GM12873 (cell line): ENCODE results near the gene MAPK4.

Experiments
- TF ChIP-seq, protein P1 (sequence below): IDR thresholded peaks from 2 replicates; pipeline ENCODE4 v1.5.1; 2012; ENCODE audit warnings: low read depth, mild to moderate bottlenecking, moderate library complexity, low read length, control low read depth; ENCODE audit not compliant: insufficient read depth; ENCODE audit errors: missing control alignments

MAPK4 gene

DNA sequence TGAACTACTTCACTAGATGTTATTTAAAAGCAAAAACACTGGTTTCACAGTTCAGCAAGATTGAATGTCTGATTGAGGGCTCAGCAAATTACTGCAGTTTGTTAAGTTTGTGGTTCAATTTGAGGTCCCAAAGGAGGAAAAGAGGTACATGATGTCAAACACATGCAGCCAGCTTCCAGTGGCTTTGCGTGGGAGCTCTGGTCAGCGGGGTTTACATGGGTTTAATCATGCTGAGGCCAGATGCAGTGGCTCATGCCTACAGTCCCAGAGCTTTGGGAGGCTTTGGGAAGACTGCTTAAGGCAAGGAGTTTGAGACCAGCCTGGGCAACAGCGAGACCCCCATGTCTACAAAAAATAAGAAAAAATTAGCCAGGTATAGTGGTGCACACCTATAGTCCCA, 111.5 kb downstream of the MAPK4 start:
- TF ChIP-seq, protein P1, sequence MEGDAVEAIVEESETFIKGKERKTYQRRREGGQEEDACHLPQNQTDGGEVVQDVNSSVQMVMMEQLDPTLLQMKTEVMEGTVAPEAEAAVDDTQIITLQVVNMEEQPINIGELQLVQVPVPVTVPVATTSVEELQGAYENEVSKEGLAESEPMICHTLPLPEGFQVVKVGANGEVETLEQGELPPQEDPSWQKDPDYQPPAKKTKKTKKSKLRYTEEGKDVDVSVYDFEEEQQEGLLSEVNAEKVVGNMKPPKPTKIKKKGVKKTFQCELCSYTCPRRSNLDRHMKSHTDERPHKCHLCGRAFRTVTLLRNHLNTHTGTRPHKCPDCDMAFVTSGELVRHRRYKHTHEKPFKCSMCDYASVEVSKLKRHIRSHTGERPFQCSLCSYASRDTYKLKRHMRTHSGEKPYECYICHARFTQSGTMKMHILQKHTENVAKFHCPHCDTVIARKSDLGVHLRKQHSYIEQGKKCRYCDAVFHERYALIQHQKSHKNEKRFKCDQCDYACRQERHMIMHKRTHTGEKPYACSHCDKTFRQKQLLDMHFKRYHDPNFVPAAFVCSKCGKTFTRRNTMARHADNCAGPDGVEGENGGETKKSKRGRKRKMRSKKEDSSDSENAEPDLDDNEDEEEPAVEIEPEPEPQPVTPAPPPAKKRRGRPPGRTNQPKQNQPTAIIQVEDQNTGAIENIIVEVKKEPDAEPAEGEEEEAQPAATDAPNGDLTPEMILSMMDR = no peak

DNA sequence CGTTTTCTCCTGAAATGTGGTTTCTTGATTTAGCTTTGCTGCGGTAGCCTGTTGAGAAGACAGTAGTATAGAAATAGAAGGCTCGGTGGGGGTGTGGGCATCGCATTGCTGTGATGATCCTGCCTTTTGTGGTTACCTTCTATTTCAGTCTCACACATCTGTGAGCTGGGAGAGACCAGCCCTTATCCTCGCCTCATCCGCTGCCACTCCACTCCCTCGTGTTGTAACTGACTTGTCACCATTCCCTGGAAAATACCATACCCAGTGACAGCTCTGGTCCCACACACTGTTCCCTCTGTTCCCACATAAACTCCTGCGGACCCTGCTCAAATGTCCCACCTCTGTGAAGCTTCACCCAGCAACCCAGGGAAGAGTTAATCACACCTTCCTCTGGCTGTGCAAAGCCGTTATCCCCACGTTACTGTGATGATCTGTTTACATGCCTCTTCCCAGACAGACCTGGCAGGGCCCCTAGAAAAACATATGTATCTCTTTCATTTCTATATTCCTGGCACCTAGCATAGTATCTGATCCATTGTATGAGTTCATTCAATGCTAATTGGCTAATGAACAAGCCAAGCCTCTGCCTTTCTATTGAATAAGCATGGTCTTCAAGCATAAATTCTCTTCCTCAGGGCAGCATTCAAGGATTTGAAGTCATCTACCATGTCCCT, 114.6 kb downstream of the MAPK4 start:
- TF ChIP-seq, protein P1 = no peak

- TF ChIP-seq, protein P1 = no peak
Observed at GRCh38 chr18:50675043-50675442, 115.2 kb downstream of the MAPK4 start.

GRCh38 chr18:50678651-50679050, 118.8 kb downstream of the MAPK4 start:
- TF ChIP-seq, protein P1 = no peak

- TF ChIP-seq, protein P1 = no peak
Observed at GRCh38 chr18:50679056-50679455, 119.2 kb downstream of the MAPK4 start.

DNA sequence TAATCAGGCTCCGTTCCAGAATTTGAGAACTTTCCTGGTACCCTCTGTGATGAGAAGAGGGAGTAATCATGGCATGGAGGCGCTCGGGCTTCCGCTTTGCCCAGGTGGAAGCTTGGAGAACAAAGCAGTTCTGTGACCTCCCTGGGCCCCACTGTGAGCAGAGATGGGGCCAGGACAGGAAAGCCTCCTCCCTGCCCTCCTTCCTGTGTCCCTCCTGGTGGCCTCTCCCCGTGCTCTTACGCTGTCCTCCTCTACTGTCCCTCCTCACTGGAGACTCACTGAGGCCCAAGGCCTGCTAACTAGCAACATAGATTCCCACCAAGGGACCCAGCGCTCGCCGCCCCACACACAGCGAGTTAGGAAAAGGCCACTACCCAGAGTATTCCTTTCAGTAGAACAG, 119.8 kb downstream of the MAPK4 start:
- TF ChIP-seq, protein P1 = no peak

DNA sequence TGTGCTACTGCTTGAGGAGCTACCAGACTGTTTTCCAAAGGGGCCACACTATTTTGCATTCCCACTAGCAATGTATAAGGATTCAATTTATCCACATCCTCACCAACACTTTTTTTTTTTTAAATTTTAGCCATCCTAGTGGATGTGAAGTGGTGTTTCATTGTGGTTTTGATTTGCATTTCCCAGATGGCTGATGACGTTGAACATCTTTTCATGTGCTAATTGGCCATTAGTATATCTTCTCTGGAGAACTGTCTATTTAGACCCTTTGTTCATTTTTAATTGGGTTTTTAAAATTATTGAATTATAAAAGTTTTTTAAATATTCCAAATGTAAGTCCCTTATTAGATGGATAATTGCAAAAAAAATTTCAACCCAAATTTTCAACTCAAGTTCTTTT, 121.1 kb downstream of the MAPK4 start:
- TF ChIP-seq, protein P1 = no peak
